Mesodermal cell (in vitro differentiated cells): ENCODE results near the gene ALDH2.

Experiments used
- H3K27ac ChIP-seq: 2 replicates; pipeline ENCODE4 v1.7.0; 2013; ENCODE audit warnings: mild to moderate bottlenecking, low read depth, low read length, moderate library complexity; ENCODE audit not compliant: severe bottlenecking
- H3K36me3 ChIP-seq: 2 replicates; pipeline ENCODE4 v1.7.1; 2013; ENCODE audit warnings: mild to moderate bottlenecking, low read length, moderate library complexity; ENCODE audit not compliant: control insufficient read depth, insufficient read depth
- H3K4me1 ChIP-seq: one replicate; pipeline ENCODE4 v1.7.1; 2013; ENCODE audit warnings: mild to moderate bottlenecking, low read length; ENCODE audit not compliant: insufficient read depth, control insufficient read depth, poor library complexity, severe bottlenecking
- H3K4me3 ChIP-seq: 2 replicates; pipeline ENCODE4 v1.7.0; 2013; ENCODE audit warnings: low read length, control low read depth, mild to moderate bottlenecking; ENCODE audit not compliant: insufficient read depth, poor library complexity, severe bottlenecking; ENCODE audit errors: extremely low read depth
- H3K9me3 ChIP-seq: 2 replicates; pipeline ENCODE4 v1.7.1; 2013; ENCODE audit warnings: mild to moderate bottlenecking, low read length, moderate library complexity; ENCODE audit not compliant: control insufficient read depth
- WGBS, 2 experiments: methylation state at CpG; one replicate each; pipeline ENCODE4 v1.1.5; 2013; ENCODE audit warnings: missing lambda C conversion rate in 2 of 2; ENCODE audit not compliant: insufficient coverage in 2 of 2; 5-methylcytosine and 5-hydroxymethylcytosine counted together

The ALDH2 gene

GRCh38 chr12:111841750-111842555 lies 75.2 kb downstream of the ALDH2 start, which contains the start of gene MAPKAPK5:
Gene MAPKAPK5, plus strand, starts transcription at chr12:111842228. Its CDS starts 506 bp downstream, at chr12:111842734.
- Histone ChIP-seq H3K9me3 (no peaks in the 10 kb centered on the region), H3K4me1 (peaks cover 10% of the 10 kb centered on the region), H3K4me3 (peak within 1 kb of the TSS; percentile 97), H3K36me3 (peaks cover 47% of the 10 kb centered on the region), H3K27ac (peak within 1 kb of the TSS; percentile 98)
- WGBS, 2 experiments: 0% methylated on average over 71 to 81 of the region's 84 CpGs

GRCh38 chr12:111842556-111843396 lies 76.0 kb downstream of the ALDH2 start:
- peak overlapping the region; percentile 98 for H3K27ac ChIP-seq
- peaks cover 10% of the 10 kb centered on the region for H3K4me1 ChIP-seq
- peaks cover 55% of the 10 kb centered on the region for H3K36me3 ChIP-seq
- H3K4me3 ChIP-seq: peak overlapping the region; percentile 97
- peaks cover 3% of the 10 kb centered on the region for H3K9me3 ChIP-seq
- 3 to 4% methylated on average over 29 to 34 of the region's 44 CpGs for WGBS, 2 experiments

- peaks cover 4% of the 10 kb centered on the region for H3K9me3 ChIP-seq
- no CpG with 5 or more reads among the region's 2 CpGs for WGBS, 2 experiments
- peaks cover 5% of the 10 kb centered on the region for H3K4me1 ChIP-seq
- peaks cover 66% of the 10 kb centered on the region for H3K36me3 ChIP-seq
- H3K27ac ChIP-seq: no peak overlapping the region
- no peak overlapping the region for H3K4me3 ChIP-seq
These were observed 79.3 kb downstream of the ALDH2 start for GRCh38 chr12:111846016-111846415.

- WGBS, 2 experiments: 90 to 100% methylated on average over 2 of the region's 2 CpGs
- Histone ChIP-seq H3K4me3 (no peak overlapping the region), H3K27ac (no peak overlapping the region), H3K9me3 (peaks cover 4% of the 10 kb centered on the region), H3K4me1 (no peaks in the 10 kb centered on the region), H3K36me3 (peaks cover 67% of the 10 kb centered on the region)
These were observed 83.8 kb downstream of the ALDH2 start for GRCh38 chr12:111850526-111850925.

GRCh38 chr12:111858186-111858585 lies 91.5 kb downstream of the ALDH2 start:
- Histone ChIP-seq H3K27ac (no peak overlapping the region), H3K4me1 (no peaks in the 10 kb centered on the region), H3K4me3 (no peak overlapping the region), H3K36me3 (peaks cover 19% of the 10 kb centered on the region), H3K9me3 (no peaks in the 10 kb centered on the region)
- 100% methylated on average over 1 of the region's 2 CpGs; no CpG with 5 or more reads in 1 of the 2 experiments for WGBS, 2 experiments

GRCh38 chr12:111858778-111859177 lies 92.0 kb downstream of the ALDH2 start:
- Histone ChIP-seq H3K4me1 (no peaks in the 10 kb centered on the region), H3K36me3 (peaks cover 21% of the 10 kb centered on the region), H3K27ac (no peak overlapping the region), H3K9me3 (no peaks in the 10 kb centered on the region), H3K4me3 (no peak overlapping the region)
- 93 to 97% methylated on average over 4 to 7 of the region's 7 CpGs for WGBS, 2 experiments

GRCh38 chr12:111864913-111865312 lies 98.2 kb downstream of the ALDH2 start:
- H3K36me3 ChIP-seq: peaks cover 70% of the 10 kb centered on the region
- WGBS, 2 experiments: 100% methylated on average over 1 of the region's 1 CpG

More at GRCh38 chr12:111864913-111865312, 98.2 kb downstream of the ALDH2 start:
- H3K4me3 ChIP-seq: no peak overlapping the region
- no peak overlapping the region for H3K27ac ChIP-seq
- H3K9me3 ChIP-seq: no peaks in the 10 kb centered on the region
- H3K4me1 ChIP-seq: no peaks in the 10 kb centered on the region
